GM18507 (cell line): ENCODE results near the gene CLPSL2.

Experiments used
- DNase-seq: peaks from one replicate; pipeline ENCODE4 v3.0.0; 2011; ENCODE audit warnings: low read depth; ENCODE audit not compliant: insufficient read length; ENCODE audit errors: extremely low spot score
- FAIRE-seq: peaks from 2 replicates; lab custom pipeline; 2011; peaks lifted over from hg19 to GRCh38; lab: Jason Lieb, UNC

Gene CLPSL2

DNA sequence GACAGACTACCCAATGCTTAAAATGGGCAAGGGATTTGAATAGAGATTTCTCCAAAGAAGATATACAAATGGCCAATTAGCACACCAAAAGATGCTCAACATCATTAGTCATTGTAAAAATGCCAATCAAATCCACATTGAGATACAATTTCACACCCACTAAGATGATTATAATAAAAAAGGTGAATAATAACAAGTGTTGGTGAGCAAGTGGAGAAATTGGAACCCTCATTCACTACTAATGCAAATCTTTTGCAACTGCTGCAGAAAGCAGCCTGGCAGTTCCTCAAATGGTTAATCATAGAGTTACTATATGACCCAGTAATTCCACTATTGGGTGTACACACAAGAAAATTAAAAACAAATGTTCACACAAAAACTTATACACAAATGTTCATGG, 41.1 kb downstream of the CLPSL2 start:
- FAIRE-seq: no peak
- DNase-seq: no peak

DNA sequence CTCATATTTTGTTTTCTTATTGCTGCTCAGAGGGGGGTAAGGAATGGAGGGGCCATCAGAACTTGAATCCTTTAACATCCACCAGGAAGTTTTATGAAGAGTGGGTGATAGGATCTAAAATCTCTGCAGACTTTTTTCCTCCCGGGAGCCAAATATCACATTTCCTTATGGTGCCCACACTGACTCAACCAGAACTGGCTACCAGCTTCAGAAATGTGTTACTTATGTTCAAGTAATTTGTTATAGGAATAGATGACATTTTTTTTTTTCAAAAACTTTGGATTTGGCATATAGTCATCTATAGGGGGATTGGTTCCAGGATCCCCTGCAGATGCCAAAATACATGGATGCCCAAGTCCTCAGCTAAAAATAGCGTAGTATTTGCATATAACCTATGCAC, 47.2 kb downstream of the CLPSL2 start:
- DNase-seq (no peak), FAIRE-seq (no peak)

DNA sequence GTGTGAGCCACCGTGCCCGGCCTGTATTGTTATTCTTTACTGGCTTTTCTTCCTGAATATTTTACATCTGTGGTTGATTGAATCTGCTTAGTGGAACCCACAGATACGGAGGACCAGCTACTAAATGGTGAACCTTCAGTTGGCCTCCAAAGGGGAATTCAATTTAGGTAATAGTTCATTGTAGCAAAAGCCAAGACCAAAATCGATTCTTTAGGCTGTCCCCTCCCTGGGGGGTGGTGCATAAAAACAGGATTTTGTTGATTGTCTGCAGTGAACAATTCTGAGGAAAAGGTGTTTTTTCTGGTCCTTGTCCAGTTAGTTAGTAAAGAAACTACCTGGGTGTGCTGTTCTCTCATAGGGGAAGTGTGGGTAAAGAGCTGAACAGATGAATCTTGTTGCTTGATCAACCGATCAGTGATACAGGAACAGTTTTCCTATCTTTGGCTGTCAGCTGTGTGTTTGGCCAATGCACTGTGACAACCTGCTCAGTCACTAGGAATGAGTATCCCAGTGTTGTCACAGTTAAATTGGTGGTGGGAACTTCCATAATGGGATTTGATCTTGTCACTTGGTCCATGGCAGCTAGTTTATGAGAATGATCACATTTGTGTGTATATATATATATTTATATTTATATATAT, 48.3 kb downstream of the CLPSL2 start:
- DNase-seq: no peak
- no peak for FAIRE-seq
